GM18508 (cell line): Measurements from ENCODE around the gene UNC13D.
"Not testable (repeated sequence)": the region's sequence is repeated elsewhere in the genome, so short reads cannot be mapped to it uniquely, and the experiment has no call there.

Experiments
- ATAC-seq: cut with Tn5 transposase; IDR thresholded peaks from one replicate; pipeline ENCODE4 v1.9.1; 2021; ENCODE audit warnings: moderate number of reproducible peaks; ENCODE audit not compliant: insufficient read depth, unreplicated experiment

UNC13D gene

GRCh38 chr17:75823257-75824041, 20.8 kb downstream of the UNC13D start:
- ATAC-seq = no peak

- no peak for ATAC-seq
Observed at GRCh38 chr17:75822800-75823166, 21.4 kb downstream of the UNC13D start.

DNA sequence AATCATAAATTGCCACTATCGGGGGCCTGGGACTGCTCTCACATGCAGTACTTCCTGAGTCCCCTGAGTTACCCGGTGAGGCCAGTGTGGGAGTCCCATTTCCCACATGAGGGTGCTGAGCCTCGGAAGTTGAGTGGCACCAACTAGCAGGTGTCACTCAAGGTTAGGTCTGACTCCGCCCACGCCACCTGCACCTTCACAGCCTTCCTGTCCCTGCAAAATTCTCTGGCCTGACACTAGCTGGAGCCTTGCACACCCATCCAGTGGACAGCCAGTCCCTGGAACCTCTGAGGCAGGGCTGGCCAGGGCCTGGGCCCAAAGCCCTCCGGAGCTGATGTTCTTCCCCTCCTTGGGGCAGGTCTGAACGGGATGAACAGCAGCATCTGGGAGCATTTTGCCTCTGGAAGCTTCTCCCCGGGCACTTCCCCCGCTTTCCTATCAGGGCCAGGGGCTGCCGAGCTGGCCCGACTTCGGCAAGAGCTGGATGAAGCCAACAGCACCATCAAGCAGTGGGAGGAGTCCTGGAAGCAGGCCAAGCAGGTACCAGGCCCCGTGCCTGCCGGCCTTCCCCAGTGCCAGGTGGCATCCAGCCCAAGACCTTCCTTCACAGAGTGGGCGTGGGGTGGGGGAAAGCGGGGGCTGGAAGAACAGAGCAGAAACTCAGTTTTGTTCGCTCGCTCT, 21.9 kb downstream of the UNC13D start:
- ATAC-seq = no peak

DNA sequence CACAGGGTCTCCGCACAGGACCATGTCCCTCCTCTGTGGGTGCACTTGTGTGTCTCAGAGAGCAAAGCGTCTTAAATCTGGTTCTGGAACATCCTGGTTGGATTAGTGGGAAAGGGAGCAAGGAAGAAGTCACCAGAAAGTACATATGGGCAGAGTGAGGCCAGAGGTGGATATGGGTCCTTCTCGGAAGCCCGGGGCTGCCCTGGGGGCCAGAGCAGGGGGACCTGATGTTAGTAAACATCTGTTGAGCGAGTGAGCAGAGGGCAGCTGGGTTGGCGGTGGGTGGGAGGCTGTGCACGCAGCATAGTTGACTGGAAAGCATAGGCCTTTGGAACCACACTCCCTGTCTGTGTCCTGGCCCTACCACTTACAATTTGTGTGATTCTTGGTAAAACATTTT, 22.7 kb downstream of the UNC13D start:
- no peak for ATAC-seq

GRCh38 chr17:75820094-75821080, 23.8 kb downstream of the UNC13D start:
- no peak for ATAC-seq

DNA sequence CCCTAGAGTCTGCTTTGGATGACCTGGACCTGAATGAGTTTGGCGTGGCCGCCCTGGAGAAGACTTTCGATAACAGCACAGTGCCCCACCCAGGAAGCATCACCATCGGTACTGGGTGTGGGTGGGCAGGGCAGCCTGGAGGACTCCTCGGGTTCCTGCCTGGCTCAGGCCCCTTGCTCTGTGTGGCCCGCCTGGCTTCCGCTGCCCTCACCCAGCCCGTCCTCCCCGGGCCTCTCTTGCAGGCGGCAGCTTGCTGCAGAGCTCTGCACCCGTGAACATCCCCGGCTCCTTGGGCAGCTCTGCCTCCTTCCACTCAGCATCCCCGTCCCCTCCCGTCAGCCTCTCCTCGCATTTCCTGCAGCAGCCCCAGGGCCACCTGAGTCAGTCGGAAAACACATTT, 24.5 kb downstream of the UNC13D start:
- no peak for ATAC-seq

DNA sequence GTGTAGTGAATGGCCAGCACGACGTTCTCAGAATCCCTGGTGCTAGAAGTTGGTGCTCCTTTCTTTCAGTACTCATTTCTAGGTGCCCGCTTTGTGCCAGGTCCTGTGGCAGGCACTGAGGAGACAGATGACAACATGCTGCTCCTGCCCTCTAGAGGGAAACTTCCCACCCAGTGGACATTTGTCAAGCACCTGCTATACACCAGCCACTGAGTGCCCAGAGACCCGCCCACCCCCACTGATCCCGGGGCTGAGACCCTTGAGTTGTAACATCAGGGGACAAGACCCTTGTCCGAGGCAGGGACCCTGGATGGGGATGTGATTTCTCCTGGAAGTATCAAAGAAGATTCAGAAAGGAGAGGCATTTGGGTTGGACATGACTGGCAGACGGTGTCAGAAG, 25.1 kb downstream of the UNC13D start:
- no peak for ATAC-seq

GRCh38 chr17:75818326-75818885, 25.8 kb downstream of the UNC13D start:
- no peak for ATAC-seq

- ATAC-seq = no peak
Observed at GRCh38 chr17:75817571-75817970, 26.6 kb downstream of the UNC13D start.

DNA sequence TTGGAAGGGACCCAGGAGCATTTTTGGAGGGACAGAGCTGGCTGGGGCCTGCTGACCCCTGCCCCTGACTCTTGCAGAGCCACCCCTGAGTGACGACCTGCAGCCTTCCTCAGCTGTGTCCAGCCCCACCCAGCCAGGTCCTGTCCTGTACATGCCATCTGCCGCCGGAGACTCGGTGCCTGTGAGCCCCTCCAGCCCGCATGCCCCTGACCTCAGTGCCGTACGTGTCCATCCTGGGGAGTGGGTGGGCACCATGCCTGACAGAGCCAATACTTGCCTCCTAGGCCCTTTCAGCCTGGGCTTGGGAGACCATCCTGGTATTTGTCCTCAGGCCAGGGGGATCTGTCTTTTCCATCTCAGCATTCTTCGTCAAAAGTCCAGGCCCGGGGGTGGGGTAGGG, 27.5 kb downstream of the UNC13D start:
- no peak for ATAC-seq

GRCh38 chr17:75815399-75815798, 28.8 kb downstream of the UNC13D start:
- ATAC-seq = no peak

GRCh38 chr17:75814900-75815373, 29.3 kb downstream of the UNC13D start:
- no peak for ATAC-seq

GRCh38 chr17:75814021-75814395, 30.2 kb downstream of the UNC13D start:
- ATAC-seq = no peak

DNA sequence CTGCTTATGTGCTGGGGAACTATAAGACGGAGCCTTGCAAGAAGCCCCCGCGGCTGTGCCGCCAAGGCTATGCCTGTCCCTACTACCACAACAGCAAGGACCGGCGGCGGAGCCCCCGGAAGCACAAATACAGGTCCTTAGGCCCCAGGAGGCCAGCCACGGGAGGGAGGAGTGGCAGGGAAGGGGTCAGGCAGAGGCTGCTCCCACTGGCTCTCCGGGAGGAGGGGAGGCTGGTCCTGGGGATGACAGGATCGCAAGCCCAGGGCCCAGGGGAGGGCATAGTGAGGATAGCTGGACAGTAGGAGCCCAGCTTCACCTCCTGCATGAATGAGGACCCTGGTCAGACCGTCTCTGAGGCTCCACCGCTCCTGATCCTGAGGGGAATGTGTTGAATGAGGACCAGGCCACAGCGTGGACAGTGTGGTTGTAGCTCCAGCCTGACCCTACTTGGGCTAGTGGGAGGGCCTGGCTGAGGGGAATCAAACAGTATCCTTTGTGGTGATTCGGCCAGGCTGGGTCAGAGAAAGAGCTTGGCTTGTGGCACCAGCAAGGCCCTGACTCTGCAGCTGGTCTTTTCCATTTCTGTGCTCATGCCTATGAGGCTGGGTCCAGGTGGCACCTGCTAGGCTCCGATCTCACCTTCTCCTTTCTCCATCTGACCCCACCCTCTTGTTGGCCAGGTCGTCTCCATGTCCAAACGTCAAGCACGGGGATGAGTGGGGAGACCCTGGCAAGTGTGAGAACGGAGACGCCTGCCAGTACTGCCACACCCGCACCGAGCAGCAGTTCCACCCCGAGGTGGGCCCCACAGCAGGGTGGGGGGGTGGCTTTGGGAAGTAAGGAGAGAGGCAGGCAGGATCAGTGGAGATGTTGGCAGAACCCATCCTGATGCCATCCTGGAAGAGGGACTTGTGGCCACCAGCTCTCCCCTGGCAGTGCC, 30.9 kb downstream of the UNC13D start:
- ATAC-seq = no peak

- ATAC-seq = no peak
Observed at GRCh38 chr17:75812096-75813013, 31.8 kb downstream of the UNC13D start.

GRCh38 chr17:75811174-75811573, 33.0 kb downstream of the UNC13D start:
- no peak for ATAC-seq

DNA sequence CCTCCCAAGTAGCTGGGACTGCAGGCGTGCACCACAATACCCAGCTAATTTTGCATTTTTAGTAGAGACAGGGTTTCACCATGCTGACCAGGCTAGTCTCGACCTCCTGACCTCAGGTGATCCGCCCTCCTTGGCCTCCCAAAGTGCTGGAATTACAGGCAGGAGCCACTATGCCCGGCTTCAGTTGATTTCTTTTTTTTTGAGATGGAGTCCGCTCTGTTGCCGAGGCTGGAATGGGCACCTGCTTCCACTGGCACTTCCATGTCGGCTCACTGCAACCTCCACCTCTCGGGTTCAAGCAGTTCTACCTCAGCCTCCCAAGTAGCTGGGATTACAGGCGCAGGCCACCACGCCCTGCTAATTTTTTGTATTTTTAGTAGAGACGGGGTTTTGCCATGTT, 33.4 kb downstream of the UNC13D start:
- not testable (repeated sequence) for ATAC-seq

DNA sequence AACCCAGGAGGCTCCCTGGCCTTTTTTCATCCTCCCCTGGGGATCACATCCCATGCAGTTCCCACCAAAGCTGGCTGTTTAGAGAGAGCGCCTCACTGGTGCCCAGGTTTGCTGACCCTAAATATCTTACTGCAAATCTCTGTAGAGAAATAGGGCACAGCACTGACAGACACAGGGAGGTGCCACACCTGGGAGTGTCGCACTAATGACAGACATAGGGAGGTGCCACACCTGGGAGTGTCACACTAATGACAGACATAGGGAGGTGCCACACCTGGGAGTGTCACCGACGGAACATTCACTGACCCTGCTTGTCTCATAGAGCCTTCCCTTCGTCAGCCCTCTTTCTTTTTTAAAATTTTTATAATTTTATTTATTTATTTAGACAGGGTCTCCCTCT, 34.0 kb downstream of the UNC13D start:
- no peak for ATAC-seq
